NCI-H2029 treated with DMSO at 0.1 percent for 48 hours (cell line): ENCODE measurements around the gene PFAS.
"Not testable (repeated sequence)": the region's sequence is repeated elsewhere in the genome, so short reads cannot be mapped to it uniquely, and the experiment has no call there.

Experiments
- DNase-seq: peaks from one replicate; lab custom pipeline; 2025; lab: John Stamatoyannopoulos, UW

The PFAS gene

DNA sequence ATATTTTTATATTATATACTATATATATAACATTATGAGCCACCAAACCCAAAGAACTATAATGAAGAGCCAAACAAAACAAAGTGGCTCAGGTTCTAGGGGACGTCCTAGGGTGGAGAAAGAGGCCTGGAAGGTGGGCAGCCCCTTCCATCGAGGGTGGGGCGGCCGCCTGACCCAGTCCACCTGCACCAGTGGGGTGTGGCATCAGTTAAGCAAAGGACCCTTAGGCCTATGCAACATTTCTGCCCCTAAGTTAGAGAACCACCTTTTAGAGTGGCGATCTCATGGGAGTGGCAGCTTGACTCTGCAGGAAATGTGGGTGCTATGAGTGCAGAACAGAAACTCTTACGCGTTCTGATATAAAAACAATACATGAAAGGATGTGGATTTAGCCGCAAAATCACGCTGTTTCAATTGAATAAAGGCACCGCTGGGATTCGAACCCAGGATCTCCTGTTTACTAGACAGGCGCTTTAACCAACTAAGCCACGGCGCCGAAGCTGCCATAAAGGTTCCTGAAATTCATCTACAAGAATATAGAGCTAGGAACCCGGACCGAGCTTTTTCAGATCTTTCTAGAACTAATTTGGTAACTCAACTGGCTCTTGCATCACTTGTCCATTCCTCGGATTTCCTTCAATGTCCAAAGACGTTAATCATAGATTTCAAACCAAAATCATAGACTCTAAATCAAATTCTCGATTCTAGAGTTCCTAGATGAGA lies 23.1 kb upstream of the PFAS start:
- DNase-seq: no peak

DNA sequence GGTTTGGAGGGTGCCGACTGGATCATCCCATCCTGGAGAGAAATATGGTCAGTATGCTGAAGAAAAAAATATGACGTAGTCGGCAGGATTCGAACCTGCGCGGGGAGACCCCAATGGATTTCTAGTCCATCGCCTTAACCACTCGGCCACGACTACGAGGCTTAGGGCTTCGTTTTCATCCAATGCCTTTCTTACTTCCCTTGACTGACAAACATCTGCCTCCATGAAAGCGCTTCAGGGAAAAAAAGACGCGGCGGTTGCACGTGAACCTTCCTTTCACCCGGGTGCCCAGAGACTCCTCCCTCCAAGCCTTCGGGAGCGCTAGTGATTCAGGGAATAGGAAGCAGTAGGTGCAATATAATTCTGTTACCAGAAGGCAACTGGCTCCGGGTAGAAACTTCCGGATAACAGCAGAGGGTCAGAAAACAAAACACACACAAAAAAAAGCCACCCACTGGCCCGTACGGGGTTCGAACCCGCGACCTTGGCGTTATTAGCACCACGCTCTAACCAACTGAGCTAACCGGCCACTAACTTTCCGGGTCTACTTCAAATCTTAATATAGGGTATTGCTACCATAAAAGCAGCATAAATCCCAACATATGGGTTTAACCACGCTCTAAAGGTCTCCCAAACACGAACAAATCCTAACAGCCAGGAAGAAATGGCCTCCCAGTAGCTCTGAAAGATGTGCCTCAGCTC lies 22.4 kb upstream of the PFAS start:
- DNase-seq: no peak

DNA sequence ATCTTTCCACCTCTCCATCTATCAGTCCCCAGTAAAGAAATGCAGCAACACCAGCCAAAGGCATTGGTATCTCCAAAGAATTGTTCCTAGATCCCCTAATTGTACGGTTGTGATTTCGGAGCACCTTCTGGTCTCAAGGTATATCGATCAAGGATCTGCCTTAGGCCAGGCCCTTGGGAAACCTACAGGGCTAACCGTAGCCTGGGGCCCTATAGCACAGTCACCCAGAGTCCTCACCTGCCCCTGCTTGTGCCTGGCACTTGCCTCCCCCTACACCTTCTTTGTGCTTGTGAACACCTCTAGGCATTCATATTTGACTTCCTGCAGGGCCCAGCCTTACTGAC lies 21.9 kb upstream of the PFAS start:
- no peak for DNase-seq

- no peak for DNase-seq
Measured at GRCh38 chr17:8231701-8232100, 17.4 kb upstream of the PFAS start.

GRCh38 chr17:8234361-8235270 lies 14.5 kb upstream of the PFAS start:
- no peak for DNase-seq

DNA sequence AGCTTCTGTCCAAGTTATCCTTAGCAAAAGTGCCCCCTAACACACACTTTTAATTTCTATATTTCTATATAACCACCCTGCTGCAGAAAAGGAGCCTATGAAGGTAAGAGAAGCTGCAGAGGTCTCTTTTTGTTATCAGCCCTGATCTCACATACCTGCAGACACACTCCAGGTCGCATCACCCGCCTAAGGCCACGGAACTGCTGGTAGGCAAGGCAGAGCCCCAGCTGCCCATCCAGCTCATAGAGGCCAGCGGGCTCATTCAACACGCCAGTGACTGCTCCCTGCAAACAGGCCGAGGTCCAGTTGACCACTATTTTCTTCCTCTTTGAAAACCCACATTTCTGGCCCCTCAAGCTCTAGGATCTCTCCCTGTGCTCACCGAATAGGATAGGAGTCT lies 13.4 kb upstream of the PFAS start:
- no peak for DNase-seq

- no peak for DNase-seq
Measured at GRCh38 chr17:8237175-8237574, 11.9 kb upstream of the PFAS start.

DNA sequence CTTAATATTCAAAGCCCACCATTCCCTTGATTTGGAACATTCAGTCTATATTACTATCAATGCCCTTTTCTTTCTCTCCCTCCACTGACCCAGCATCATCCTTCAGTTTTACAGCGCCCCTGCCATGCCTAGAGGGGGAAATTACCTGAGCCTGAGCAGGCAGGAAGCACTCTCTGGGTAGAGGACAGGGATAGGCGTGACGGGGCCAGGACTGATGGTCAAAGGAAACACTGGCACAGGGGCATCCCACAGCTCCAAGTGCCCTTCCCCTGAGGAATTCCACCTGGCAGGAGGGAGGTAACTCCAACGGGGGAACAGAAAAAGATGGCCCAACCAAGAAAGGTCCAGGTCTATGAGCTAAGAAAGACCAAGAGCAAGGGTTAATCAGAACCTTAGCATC lies 11.2 kb upstream of the PFAS start:
- DNase-seq: no peak

DNA sequence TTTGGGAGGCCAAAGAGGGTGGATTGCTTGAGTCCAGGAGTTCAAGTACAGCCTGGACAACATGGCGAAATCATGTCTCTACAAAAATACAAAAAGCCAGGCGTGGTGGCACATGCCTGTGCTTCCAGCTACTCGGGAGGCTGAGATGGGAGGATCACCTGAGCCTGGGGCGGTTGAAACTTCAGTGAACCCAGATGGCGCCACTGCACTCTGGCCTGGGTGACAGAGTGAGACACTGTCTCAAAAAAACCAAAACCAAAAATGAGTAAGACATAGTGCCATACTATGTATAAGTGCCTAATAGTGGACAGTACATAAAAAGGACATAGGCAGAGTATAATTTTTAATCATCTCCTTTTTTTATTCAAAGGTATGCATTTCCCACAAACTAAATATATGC lies 5.3 kb upstream of the PFAS start:
- no peak for DNase-seq

DNA sequence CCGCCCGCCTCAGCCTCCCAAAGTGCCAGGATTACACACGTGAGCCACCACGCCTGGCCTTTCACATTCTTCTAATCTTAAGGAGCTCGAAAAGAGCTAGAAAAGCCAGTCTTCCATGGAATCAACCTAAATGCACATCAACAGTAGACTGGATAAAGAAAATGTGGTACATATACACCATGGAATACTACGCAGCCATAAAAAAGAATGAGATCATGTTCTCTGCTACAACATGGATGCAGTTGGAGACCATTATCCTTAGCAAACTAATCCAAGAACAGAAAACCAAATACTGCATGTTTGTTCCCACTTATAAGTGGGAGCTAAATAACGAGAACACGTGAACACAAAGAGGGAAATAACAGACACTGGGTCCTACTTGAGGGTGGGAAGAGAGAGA lies 4.3 kb upstream of the PFAS start:
- no peak for DNase-seq

GRCh38 chr17:8249621-8250500 lies 772 bp downstream of the PFAS start:
- no peak for DNase-seq

DNA sequence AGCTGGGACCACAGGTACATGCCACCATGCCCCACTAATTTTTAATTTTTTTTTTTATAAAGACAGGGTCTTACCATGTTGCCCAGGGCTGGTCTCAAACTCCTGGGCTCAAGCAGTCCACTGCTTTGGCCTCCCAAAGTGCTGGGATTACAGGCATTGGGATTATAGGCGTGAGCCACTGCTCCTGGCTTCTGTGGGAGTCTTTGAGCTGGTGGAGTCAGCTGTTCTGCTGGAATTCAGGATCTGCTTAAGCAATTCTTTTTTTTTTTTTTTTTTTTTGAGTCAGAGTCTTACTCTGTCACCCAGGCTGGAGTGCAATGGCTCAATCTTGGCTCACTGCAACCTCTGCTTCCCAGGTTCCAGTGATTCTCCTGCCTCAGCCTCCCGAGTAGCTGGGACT lies 2.3 kb downstream of the PFAS start:
- not testable (repeated sequence) for DNase-seq

DNA sequence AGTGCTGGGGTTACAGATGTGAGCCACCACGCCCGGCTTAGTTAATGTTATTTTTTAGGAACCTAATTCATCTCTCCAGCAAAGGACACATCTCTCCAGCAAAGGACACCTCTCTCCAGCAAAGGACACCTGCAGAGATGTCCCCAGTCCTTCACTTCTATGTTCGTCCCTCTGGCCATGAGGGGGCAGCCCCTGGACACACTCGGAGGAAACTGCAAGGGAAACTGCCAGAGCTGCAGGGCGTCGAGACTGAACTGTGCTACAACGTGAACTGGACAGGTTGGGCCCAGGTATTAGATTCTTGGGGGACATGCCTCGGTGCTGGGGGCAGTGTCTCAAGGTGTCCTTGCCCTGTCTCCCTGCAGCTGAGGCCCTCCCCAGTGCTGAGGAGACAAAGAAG lies 4.7 kb downstream of the PFAS start:
- DNase-seq: no peak

DNA sequence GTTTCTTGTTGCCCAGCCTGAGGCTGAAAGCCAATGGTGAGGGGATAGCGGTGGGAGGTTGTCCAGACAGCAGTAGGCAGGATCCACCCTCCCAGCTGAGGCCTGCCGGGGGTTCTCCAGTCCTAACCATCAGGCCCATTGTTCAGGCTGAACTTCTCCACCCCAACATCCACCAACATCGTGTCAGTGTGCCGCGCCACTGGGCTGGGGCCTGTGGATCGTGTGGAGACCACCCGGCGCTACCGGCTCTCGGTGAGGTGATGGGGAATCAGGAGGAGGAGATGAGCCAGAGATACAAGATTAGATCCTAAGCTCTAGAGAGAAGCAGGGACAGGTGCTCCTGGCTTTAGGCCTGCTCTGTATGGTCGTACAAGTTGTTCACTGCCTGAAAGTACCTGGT lies 5.8 kb downstream of the PFAS start:
- DNase-seq: no peak

GRCh38 chr17:8255499-8255898 lies 6.4 kb downstream of the PFAS start:
- DNase-seq: no peak

DNA sequence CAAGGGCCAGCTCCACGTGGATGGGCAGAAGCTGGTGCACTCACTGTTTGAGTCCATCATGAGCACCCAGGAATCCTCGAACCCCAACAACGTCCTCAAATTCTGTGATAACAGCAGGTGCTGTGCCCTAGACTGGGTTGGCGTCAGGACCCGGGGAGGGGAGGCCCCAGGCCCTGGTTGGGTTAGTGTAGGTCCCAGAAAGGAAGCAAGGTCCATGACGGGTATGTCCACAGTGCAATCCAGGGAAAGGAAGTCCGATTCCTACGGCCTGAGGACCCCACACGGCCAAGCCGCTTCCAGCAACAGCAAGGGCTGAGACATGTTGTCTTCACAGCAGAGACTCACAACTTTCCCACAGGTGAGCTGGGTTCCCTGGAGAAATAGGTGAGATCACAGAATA lies 7.2 kb downstream of the PFAS start:
- DNase-seq: no peak

DNA sequence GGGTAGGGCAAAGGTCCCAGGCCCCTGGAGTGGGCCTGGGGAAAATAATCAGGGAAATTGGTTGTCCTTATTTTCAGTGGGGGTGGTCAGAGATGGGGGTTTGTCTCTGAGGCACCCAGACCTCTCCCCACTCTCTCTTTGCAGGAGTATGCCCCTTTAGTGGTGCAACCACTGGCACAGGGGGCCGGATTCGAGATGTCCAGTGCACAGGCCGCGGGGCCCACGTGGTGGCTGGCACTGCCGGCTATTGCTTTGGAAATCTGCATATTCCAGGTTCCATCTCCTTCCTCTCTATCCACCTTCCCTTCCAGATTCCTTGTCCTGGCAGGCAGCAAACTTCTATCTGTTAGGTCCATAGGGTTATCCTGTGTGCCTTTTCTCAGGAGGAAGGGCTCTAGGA lies 7.6 kb downstream of the PFAS start:
- no peak for DNase-seq

- DNase-seq: no peak
Measured at GRCh38 chr17:8257801-8258200, 8.7 kb downstream of the PFAS start.

- DNase-seq: no peak
Measured at GRCh38 chr17:8264320-8264719, 15.2 kb downstream of the PFAS start.

DNA sequence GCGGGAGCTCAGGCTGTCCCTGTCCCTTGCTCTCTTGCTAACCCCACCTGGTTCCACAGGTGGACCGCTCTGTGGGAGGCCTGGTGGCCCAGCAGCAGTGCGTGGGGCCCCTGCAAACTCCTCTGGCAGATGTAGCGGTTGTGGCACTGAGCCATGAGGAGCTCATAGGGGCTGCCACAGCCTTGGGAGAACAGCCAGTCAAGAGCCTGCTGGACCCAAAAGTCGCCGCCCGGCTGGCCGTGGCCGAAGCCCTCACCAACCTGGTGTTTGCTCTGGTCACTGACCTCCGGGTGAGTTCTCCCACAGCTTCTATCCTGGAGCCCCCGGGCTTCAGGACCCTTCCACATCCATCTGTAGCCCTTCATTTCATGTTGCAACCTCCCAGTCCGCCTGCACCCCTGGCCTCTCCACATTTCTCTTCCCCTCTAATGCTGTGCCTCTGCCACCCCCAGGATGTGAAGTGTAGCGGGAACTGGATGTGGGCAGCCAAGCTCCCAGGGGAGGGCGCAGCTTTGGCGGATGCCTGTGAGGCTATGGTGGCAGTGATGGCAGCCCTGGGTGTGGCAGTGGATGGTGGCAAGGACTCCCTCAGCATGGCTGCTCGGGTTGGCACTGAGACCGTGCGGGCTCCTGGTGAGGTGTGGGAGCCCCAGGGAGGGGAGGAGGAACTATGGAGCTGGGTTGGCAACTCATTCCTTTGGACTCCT lies 15.9 kb downstream of the PFAS start:
- no peak for DNase-seq
